ENCODE data around the gene DPP8. TPM values are rescaled to one million over a fixed set of nuclear protein-coding genes. Genes with fewer than 3 reads are reported as not detected.

Gene DPP8
- total and polyA plus RNA-seq, 5 experiments from 2014 or later, result 38.1 to 63.8 (median 47.1) TPM

DNA sequence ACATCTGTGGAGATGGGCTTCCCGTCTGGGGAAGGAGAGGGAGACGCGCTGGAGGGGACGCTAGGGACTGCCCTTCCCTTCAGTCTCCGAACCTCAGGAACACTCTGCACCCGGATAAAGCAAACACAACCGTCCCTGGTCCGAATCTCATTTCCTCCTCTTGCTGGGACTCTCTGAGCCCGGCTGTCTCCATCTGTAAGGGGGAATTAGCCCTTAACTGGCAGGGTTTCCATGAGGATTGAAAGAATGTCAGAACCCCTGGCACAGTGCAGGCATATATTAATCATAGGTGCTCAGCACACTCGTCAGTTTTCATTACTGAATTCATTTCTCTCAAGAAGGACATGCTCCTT is 120.5 kb downstream of the DPP8 start:
- Mint-ChIP-seq H3K4me1 (peaks cover 2 to 19% (median 9%) of the 10 kb centered on the region in 4 donors), H3K9me3 (no peaks in the 10 kb centered on the region), H3K36me3 (no peaks in the 10 kb centered on the region), H3K27me3 (peaks cover 41 to 85% (median 54%) of the 10 kb centered on the region in 5 donors), H3K4me3 (peak overlapping the region in 6 of 10 donors; percentile 33 to 57 (median 51)), H3K27ac (no peak overlapping the region)
- no peak for ATAC-seq
- no peak for DNase-seq
- POLR2A ChIA-PET, result no interaction called here

- Mint-ChIP-seq H3K4me1 (peaks cover 2 to 19% (median 9%) of the 10 kb centered on the region in 4 donors), H3K4me3 (peak overlapping the region in 7 of 10 donors; percentile 14 to 53 (median 36)), H3K27ac (no peak overlapping the region), H3K9me3 (no peaks in the 10 kb centered on the region), H3K27me3 (peaks cover 40 to 86% (median 54%) of the 10 kb centered on the region in 5 donors), H3K36me3 (no peaks in the 10 kb centered on the region)
- DNase-seq (no peak), ATAC-seq (no peak)
- POLR2A ChIA-PET, result no interaction called here
These were observed 121.1 kb downstream of the DPP8 start for GRCh38 chr15:65396283-65396964.

DNA sequence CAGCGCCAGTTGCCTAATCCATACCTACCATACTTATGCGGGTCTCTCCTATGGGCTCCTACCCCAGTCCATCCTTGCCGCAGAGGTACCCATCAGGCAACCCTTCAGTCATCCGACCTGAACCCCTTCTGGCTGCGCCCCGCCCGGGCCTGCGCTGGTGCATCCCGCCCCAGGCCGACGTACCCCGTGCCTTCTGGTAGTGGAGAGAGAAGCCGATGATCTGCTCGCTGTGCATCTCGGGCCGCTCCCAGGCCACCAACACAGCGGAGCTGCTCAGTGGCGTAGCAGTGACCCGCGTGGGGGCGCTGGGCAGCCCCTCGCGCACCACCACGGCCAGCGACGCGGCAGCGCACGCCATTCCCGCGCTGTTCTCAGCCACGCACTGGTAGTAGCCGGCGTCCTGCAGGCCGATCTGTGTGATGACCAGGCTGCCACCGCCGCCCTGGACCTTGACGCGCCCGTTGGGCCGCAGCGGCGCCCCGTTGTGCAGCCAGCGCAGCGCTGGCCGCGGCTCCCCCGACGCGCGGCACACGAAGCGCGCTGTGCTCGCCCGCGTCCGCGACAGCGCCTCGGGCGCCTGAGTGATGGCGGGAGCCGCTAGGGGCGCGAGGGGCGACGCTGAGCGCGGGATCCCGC is 121.8 kb downstream of the DPP8 start:
- Mint-ChIP-seq H3K27me3 (peaks cover 34 to 79% (median 52%) of the 10 kb centered on the region in 5 donors), H3K9me3 (no peaks in the 10 kb centered on the region), H3K27ac (no peak overlapping the region), H3K36me3 (no peaks in the 10 kb centered on the region), H3K4me1 (peaks cover 2 to 19% (median 8%) of the 10 kb centered on the region in 4 donors), H3K4me3 (peak overlapping the region in 2 of 10 donors; percentile 39 to 53)
- POLR2A ChIA-PET, result no interaction called here
- ATAC-seq, result no peak
- DNase-seq, result no peak

DNA sequence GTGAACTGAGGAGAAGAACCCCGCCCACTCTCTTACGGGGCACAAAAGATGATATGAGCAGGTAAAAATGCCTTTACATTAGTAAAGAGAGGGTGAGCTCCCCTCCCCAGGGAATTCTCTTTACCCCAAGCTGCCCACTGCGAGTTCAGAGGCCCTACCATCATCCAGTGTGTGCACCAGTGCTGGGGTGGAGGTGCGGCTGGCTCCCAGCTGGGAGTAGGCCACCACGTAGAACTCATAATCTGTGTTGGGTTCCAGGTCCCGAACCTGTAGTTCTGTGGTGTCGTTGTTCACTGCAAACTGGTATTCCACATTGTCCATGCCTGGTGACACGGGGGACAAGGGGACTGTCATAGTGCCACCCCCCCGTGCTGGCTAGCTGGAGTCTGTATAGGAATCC is 122.6 kb downstream of the DPP8 start:
- ATAC-seq, result no peak
- H3K4me3 Mint-ChIP-seq, result no peak overlapping the region
- no peaks in the 10 kb centered on the region for H3K36me3 Mint-ChIP-seq

GRCh38 chr15:65394280-65394789 is 123.2 kb downstream of the DPP8 start:
- H3K36me3 Mint-ChIP-seq, result no peaks in the 10 kb centered on the region
- POLR2A ChIA-PET, result no interaction called here
- no peaks in the 10 kb centered on the region for H3K9me3 Mint-ChIP-seq
- H3K4me1 Mint-ChIP-seq, result peaks cover 2 to 19% (median 8%) of the 10 kb centered on the region in 4 donors
- peaks cover 33 to 77% (median 47%) of the 10 kb centered on the region in 5 donors for H3K27me3 Mint-ChIP-seq
- ATAC-seq (no peak), DNase-seq (no peak)
- peak overlapping the region in 1 of 10 donors; percentile 34 for H3K4me3 Mint-ChIP-seq
- peak overlapping the region in 1 of 10 donors; percentile 78 for H3K27ac Mint-ChIP-seq

More for the DNA sequence above, 122.6 kb downstream of the DPP8 start:
- H3K9me3 Mint-ChIP-seq, result no peaks in the 10 kb centered on the region
- no peak for DNase-seq
- H3K4me1 Mint-ChIP-seq, result peaks cover 2 to 19% (median 8%) of the 10 kb centered on the region in 4 donors
- no peak overlapping the region for H3K27ac Mint-ChIP-seq
- POLR2A ChIA-PET, result no interaction called here
- H3K27me3 Mint-ChIP-seq, result peaks cover 34 to 77% (median 51%) of the 10 kb centered on the region in 5 donors

DNA sequence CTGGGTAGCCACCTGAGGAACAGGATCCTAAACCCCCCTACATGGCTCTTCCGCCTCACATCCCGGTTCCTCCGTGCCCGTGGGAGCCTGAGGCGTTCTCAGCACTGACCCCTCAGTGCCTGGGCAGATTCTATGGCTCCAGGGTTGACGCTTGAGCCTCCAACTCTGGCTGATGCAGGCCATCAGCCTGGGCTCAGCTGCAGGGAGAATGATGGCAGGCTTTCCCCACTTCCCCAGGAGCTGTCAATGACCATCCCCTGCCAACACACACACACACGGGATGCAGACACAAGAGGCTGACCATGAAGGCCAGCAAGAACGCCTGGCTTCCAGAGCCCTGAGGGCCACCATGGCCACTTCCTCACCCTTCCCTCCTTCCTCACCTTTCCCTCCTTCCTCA is 123.9 kb downstream of the DPP8 start:
- H3K36me3 Mint-ChIP-seq, result no peaks in the 10 kb centered on the region
- no peak overlapping the region for H3K27ac Mint-ChIP-seq
- POLR2A ChIA-PET, result no interaction called here
- H3K27me3 Mint-ChIP-seq, result peaks cover 32 to 74% (median 43%) of the 10 kb centered on the region in 5 donors
- DNase-seq (no peak), ATAC-seq (no peak)
- no peaks in the 10 kb centered on the region for H3K9me3 Mint-ChIP-seq
- peaks cover 2 to 19% (median 8%) of the 10 kb centered on the region in 4 donors for H3K4me1 Mint-ChIP-seq
- no peak overlapping the region for H3K4me3 Mint-ChIP-seq

- Mint-ChIP-seq H3K27ac (no peak overlapping the region), H3K36me3 (no peaks in the 10 kb centered on the region), H3K27me3 (peaks cover 32 to 74% (median 43%) of the 10 kb centered on the region in 5 donors), H3K9me3 (no peaks in the 10 kb centered on the region), H3K4me1 (peaks cover 2 to 19% (median 8%) of the 10 kb centered on the region in 4 donors), H3K4me3 (no peak overlapping the region)
- DNase-seq (no peak), ATAC-seq (no peak)
- POLR2A ChIA-PET, result no interaction called here
These were observed 124.4 kb downstream of the DPP8 start for GRCh38 chr15:65393091-65393490.

Other genes with a start within 250 kb of the DPP8 start
- 10 to 100 TPM; 22.9 to 23.7 TPM for gene PARP16, start 230.8 kb downstream of the DPP8 start, total RNA-seq
- gene PARP16, start 230.8 kb downstream of the DPP8 start, polyA plus RNA-seq, result 10 to 100 TPM; 27.6 to 39.3 (median 30.0) TPM
- not detected for gene RNU5A-1, start 221.6 kb downstream of the DPP8 start, total RNA-seq
- gene RNU5A-1, start 221.6 kb downstream of the DPP8 start, polyA plus RNA-seq, result not detected
- gene RNU5B-1, start 213.0 kb downstream of the DPP8 start, total RNA-seq, result 10 to 100 TPM; 20.8 to 33.0 TPM
- gene RNU5B-1, start 213.0 kb downstream of the DPP8 start, polyA plus RNA-seq, result not detected
- not detected for gene IGDCC3, start 139.7 kb downstream of the DPP8 start, total RNA-seq
- gene IGDCC3, start 139.7 kb downstream of the DPP8 start, polyA plus RNA-seq, result not detected
- under 1 TPM; 0.08 to 0.14 TPM for gene IGDCC4, start 94.7 kb downstream of the DPP8 start, total RNA-seq
- under 1 TPM in 1 of 3 donors, not detected in 2; 0.12 TPM for gene IGDCC4, start 94.7 kb downstream of the DPP8 start, polyA plus RNA-seq
- 10 to 100 TPM; 22.8 to 25.2 TPM for gene HACD3, start 12.8 kb upstream of the DPP8 start, total RNA-seq
- gene HACD3, start 12.8 kb upstream of the DPP8 start, polyA plus RNA-seq, result 10 to 100 TPM; 26.1 to 31.6 (median 30.6) TPM
- gene INTS14, start 93.4 kb upstream of the DPP8 start, total RNA-seq, result 10 to 100 TPM; 48.8 to 53.2 TPM
- gene INTS14, start 93.4 kb upstream of the DPP8 start, polyA plus RNA-seq, result 10 to 100 TPM; 20.4 to 30.3 (median 24.0) TPM
- gene SLC24A1, start 104.2 kb upstream of the DPP8 start, total RNA-seq, result 1 to 10 TPM; 5.0 to 6.6 TPM
- 1 to 10 TPM in 2 of 3 donors, under 1 TPM in 1; 0.93 to 2.4 (median 1.7) TPM for gene SLC24A1, start 104.2 kb upstream of the DPP8 start, polyA plus RNA-seq